GM21723 (cell line): ENCODE data around the gene EGFL7.

Experiments used
- ATAC-seq: cut with Tn5 transposase; IDR thresholded peaks from one replicate; pipeline ENCODE4 v1.9.1; 2021; ENCODE audit warnings: mild to moderate bottlenecking, moderate library complexity; ENCODE audit not compliant: unreplicated experiment

The EGFL7 gene

GRCh38 chr9:136671646-136672430, 9.1 kb downstream of the EGFL7 start:
- no peak for ATAC-seq

- no peak for ATAC-seq
Measured at GRCh38 chr9:136672431-136673087, 9.8 kb downstream of the EGFL7 start.

- ATAC-seq, result no peak
Measured at GRCh38 chr9:136673088-136673974, 10.6 kb downstream of the EGFL7 start.

GRCh38 chr9:136673975-136674785, 11.5 kb downstream of the EGFL7 start:
- no peak for ATAC-seq

GRCh38 chr9:136674786-136675349, 12.2 kb downstream of the EGFL7 start:
- no peak for ATAC-seq

GRCh38 chr9:136675477-136676296, 13.0 kb downstream of the EGFL7 start:
- ATAC-seq, result no peak

- ATAC-seq, result no peak
Measured at GRCh38 chr9:136676297-136676794, 13.6 kb downstream of the EGFL7 start.

- ATAC-seq, result no peak
Measured at GRCh38 chr9:136676920-136677686, 14.4 kb downstream of the EGFL7 start.

- no peak for ATAC-seq
Measured at GRCh38 chr9:136678034-136678433, 15.3 kb downstream of the EGFL7 start.

GRCh38 chr9:136678624-136679023, 15.9 kb downstream of the EGFL7 start:
- ATAC-seq, result no peak

GRCh38 chr9:136679431-136679941, 16.8 kb downstream of the EGFL7 start:
- no peak for ATAC-seq

- ATAC-seq, result no peak
Measured at GRCh38 chr9:136681029-136681428, 18.3 kb downstream of the EGFL7 start.

GRCh38 chr9:136681945-136682699, 19.4 kb downstream of the EGFL7 start:
- no peak for ATAC-seq

GRCh38 chr9:136682710-136683109, 20.0 kb downstream of the EGFL7 start:
- ATAC-seq, result no peak

GRCh38 chr9:136683173-136683745, 20.5 kb downstream of the EGFL7 start:
- no peak for ATAC-seq

GRCh38 chr9:136683755-136684154, 21.0 kb downstream of the EGFL7 start:
- no peak for ATAC-seq

GRCh38 chr9:136684339-136684738, 21.6 kb downstream of the EGFL7 start:
- no peak for ATAC-seq
